Measurements from ENCODE around the gene HBA1. TPM values are rescaled to one million over a fixed set of nuclear protein-coding genes. Genes with fewer than 3 reads are reported as not detected.

Gene HBA1
- total and polyA plus RNA-seq, 11 donors = 1.8 to 1,031 (median 170) TPM

DNA sequence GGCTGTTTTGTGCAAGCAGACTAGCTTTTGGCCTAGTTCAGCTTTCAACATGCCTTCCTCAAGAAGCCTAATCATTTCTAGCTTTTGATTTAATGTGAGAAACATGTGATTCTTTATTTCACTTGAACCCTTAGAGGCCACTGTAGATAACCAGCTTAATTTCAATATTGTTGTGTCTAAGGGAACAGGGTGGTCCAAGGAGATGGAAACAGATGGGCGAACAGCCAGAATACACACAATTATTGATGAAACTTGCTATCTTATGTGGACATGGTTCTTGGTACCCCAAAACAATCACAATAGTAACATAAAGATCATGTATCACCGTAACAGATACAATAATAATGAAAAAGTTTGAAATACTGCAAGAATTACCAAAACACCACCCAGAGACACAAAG, 42.8 kb upstream of the HBA1 start:
- peaks cover 0 to 14% (median 7%) of the 10 kb centered on the region in 12 donors for H3K4me1 ChIP-seq
- no peaks in the 10 kb centered on the region for H3K27me3 ChIP-seq
- H3K9me3 ChIP-seq = no peaks in the 10 kb centered on the region
- no peak for DNase-seq
- no peak for TF ChIP-seq POLR2A (IDR thresholded peaks at IDR 0.05)
- TF ChIP-seq, protein P1, sequence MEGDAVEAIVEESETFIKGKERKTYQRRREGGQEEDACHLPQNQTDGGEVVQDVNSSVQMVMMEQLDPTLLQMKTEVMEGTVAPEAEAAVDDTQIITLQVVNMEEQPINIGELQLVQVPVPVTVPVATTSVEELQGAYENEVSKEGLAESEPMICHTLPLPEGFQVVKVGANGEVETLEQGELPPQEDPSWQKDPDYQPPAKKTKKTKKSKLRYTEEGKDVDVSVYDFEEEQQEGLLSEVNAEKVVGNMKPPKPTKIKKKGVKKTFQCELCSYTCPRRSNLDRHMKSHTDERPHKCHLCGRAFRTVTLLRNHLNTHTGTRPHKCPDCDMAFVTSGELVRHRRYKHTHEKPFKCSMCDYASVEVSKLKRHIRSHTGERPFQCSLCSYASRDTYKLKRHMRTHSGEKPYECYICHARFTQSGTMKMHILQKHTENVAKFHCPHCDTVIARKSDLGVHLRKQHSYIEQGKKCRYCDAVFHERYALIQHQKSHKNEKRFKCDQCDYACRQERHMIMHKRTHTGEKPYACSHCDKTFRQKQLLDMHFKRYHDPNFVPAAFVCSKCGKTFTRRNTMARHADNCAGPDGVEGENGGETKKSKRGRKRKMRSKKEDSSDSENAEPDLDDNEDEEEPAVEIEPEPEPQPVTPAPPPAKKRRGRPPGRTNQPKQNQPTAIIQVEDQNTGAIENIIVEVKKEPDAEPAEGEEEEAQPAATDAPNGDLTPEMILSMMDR (IDR thresholded peaks at IDR 0.05) = no peak
- H3K36me3 ChIP-seq = no peaks in the 10 kb centered on the region
- 88 to 96% (median 95%) methylated on average over 2 of the region's 2 CpGs for WGBS, 4 donors
- ATAC-seq = no peak
- no peak overlapping the region for H3K4me3 ChIP-seq
- no peak overlapping the region for H3K27ac ChIP-seq
- intact Hi-C loops (cut with DNase I) = no loop called here

DNA sequence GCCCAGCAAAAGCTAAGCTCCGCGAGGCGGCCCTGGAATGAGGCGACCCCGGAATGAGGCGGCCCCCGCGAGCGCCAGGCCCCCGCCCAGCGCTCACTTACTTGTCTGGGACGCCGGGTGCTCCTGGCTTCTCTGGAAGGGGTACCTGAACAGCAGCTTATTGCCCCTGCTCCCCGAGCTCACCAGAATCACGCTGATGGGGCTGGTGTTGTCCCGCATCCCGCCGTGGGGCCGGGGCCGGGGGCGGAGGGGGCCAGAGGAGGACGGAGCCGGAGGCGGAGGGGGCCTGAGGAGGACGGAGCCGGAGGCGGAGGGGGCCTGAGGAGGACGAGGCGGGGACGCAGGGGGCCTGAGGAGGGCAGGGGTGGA, 38.4 kb upstream of the HBA1 start:
- peak overlapping the region; percentile 58 to 92 (median 70) for H3K4me3 ChIP-seq
- TF ChIP-seq, protein P1 (IDR thresholded peaks at IDR 0.05) = no peak
- no peak for TF ChIP-seq POLR2A (IDR thresholded peaks at IDR 0.05)
- no peaks in the 10 kb centered on the region for H3K27me3 ChIP-seq
- peaks cover 0 to 18% (median 8%) of the 10 kb centered on the region in 12 donors for H3K4me1 ChIP-seq
- intact Hi-C loops (cut with DNase I) = no loop called here
- H3K36me3 ChIP-seq = no peaks in the 10 kb centered on the region
- H3K27ac ChIP-seq = peak overlapping the region in 7 of 12 donors; percentile 34 to 89 (median 69)
- WGBS, 4 donors = 1 to 3% (median 2%) methylated on average over 16 to 30 of the region's 30 CpGs
- ATAC-seq = peak in 2 of 4 donors; percentile 15 to 27
- peak in 4 of 5 donors; percentile 28 to 63 (median 32) for DNase-seq
- H3K9me3 ChIP-seq = no peaks in the 10 kb centered on the region

GRCh38 chr16:140175-140857, 36.2 kb upstream of the HBA1 start:
- no peak for TF ChIP-seq POLR2A (IDR thresholded peaks at IDR 0.05)
- TF ChIP-seq, protein P1 (IDR thresholded peaks at IDR 0.05) = no peak
- ATAC-seq = no peak

DNA sequence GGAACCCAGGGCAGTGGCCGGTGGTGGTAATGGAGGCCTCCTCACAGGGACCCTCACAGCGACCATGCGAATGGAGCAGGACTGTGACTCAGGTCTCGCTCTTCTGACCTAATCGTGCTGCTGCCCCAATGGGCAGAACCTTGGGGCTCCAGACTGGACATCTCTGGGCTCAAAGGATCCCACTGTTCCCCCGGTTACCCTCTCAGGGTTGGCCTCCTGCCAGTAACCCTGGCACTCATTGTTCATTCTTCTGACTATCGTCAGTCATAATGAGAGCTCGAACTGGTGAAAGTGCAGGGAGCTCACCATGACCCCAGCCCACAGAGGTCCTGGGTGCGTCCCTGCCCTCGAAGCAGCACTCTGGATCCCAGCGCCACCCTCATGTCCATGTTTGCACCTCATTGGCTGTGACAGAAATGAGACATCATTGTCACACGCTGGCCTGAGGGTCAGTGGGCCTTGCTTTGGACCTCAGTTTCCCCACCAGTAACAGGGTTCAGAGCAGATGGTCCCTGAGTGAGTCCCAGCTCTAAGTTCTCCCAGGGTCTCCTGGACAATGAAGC, 34.0 kb upstream of the HBA1 start:
- Histone ChIP-seq H3K4me3 (no peak overlapping the region), H3K27ac (no peak overlapping the region), H3K36me3 (no peaks in the 10 kb centered on the region), H3K27me3 (peaks cover 0 to 15% (median 0%) of the 10 kb centered on the region in 9 donors), H3K4me1 (peaks cover 0 to 13% (median 4%) of the 10 kb centered on the region in 12 donors), H3K9me3 (no peaks in the 10 kb centered on the region)
- DNase-seq (no peak), ATAC-seq (no peak)
- no peak for TF ChIP-seq POLR2A (IDR thresholded peaks at IDR 0.05)
- TF ChIP-seq, protein P1 (IDR thresholded peaks at IDR 0.05) = no peak
- 72 to 82% (median 77%) methylated on average over 11 to 12 of the region's 12 CpGs for WGBS, 4 donors
- intact Hi-C loops (cut with DNase I) = no loop called here

More at GRCh38 chr16:140175-140857, 36.2 kb upstream of the HBA1 start:
- no peak overlapping the region for H3K4me3 ChIP-seq
- H3K36me3 ChIP-seq = no peaks in the 10 kb centered on the region
- intact Hi-C loops (cut with DNase I) = no loop called here
- no peak overlapping the region for H3K27ac ChIP-seq
- 57 to 69% (median 62%) methylated on average over 10 of the region's 10 CpGs for WGBS, 4 donors
- no peaks in the 10 kb centered on the region for H3K9me3 ChIP-seq
- DNase-seq = no peak
- peaks cover 0 to 15% (median 0%) of the 10 kb centered on the region in 9 donors for H3K27me3 ChIP-seq
- H3K4me1 ChIP-seq = peaks cover 0 to 18% (median 7%) of the 10 kb centered on the region in 12 donors

Data from heart left ventricle (tissue), 16 donors.